SK-N-SH (cell line): ENCODE measurements around the gene STEAP3. TPM values are rescaled to one million over a fixed set of nuclear protein-coding genes. Genes with fewer than 3 reads are reported as not detected.

Experiments
- CTCF ChIA-PET: fragments of 300-600, 350-600 bp; formaldehyde crosslinking; extraction: SDS; loops from one replicate; lab custom pipeline; 2021; lab: Yijun Ruan, JAX
- POLR2A ChIA-PET: fragments of 350-600 bp; sonication (Branson Sonifier 250); formaldehyde crosslinking; extraction: SDS; loops from one replicate; lab custom pipeline; 2020; ENCODE audit warnings: antibody characterized with exemption, inconsistent platforms; lab: Yijun Ruan, JAX
- DNase-seq: peaks from one replicate; pipeline ENCODE4 v3.0.0; 2012
- H2AFZ ChIP-seq: fragments of 200-600 bp; sonication (generic); 2 replicates; pipeline ENCODE4 v1.8.1; 2016; ENCODE audit warnings: antibody characterized with exemption, mild to moderate bottlenecking, low read depth
- H3F3A ChIP-seq: fragments of 200-600 bp; sonication (generic); replicated peaks from 2 replicates; pipeline ENCODE3; 2016; ENCODE audit warnings: antibody characterized with exemption, mild to moderate bottlenecking; ENCODE audit not compliant: insufficient read depth
- H3K27ac ChIP-seq, 2 experiments: fragments of 200-500 bp in 1 of 2; fragments of 200-600 bp in 1 of 2; sonication (Bioruptor generic) in 1 of 2; sonication (generic), shearing (Covaris generic) in 1 of 2; 2 replicates each; pipeline versions ENCODE4 v1.5.1 to v1.6.1; 2014 to 2016; ENCODE audit warnings: low read depth in 2 of 2, inconsistent platforms in 1 of 2, low read length in 1 of 2, mild to moderate bottlenecking in 1 of 2, mixed read lengths in 1 of 2
- H3K27me3 ChIP-seq: fragments of 200-600 bp; sonication (generic), shearing (Covaris generic); 2 replicates; pipeline ENCODE4 v1.6.1; 2016; ENCODE audit warnings: mixed run types; ENCODE audit not compliant: insufficient read depth
- H3K36me3 ChIP-seq, 2 experiments: fragments of 200-500 bp in 1 of 2; fragments of 200-600 bp in 1 of 2; sonication (Bioruptor generic) in 1 of 2; sonication (generic) in 1 of 2; replicated peaks in 1 of 2; 2 replicates each; pipeline versions ENCODE3 to v1.5.1; 2014 to 2016; ENCODE audit warnings: low read length in 1 of 2, mild to moderate bottlenecking in 1 of 2; ENCODE audit not compliant: insufficient read depth in 2 of 2, control insufficient read depth in 1 of 2
- H3K4me1 ChIP-seq, 2 experiments: fragments of 200-500 bp in 1 of 2; fragments of 200-600 bp in 1 of 2; sonication (Bioruptor generic) in 1 of 2; sonication (generic), shearing (Covaris generic) in 1 of 2; 2 replicates each; pipeline versions ENCODE4 v1.5.1 to v1.6.1; 2014 to 2016; ENCODE audit warnings: low read depth in 1 of 2, low read length in 1 of 2, mixed run types in 1 of 2; ENCODE audit not compliant: insufficient read depth in 2 of 2, control insufficient read depth in 1 of 2
- H3K4me2 ChIP-seq: fragments of 200-600 bp; sonication (generic), shearing (Covaris generic); 2 replicates; pipeline ENCODE4 v1.6.1; 2017; ENCODE audit warnings: mixed run types
- H3K4me3 ChIP-seq, 2 experiments: fragments of 200-500 bp in 1 of 2; fragments of 200-600 bp in 1 of 2; sonication (Bioruptor generic) in 1 of 2; sonication (generic), shearing (Covaris generic) in 1 of 2; 2 replicates each; pipeline versions ENCODE4 v1.5.1 to v1.8.1; 2014 to 2016; ENCODE audit warnings: low read depth in 2 of 2, inconsistent platforms in 1 of 2, low read length in 1 of 2, mild to moderate bottlenecking in 1 of 2, mixed read lengths in 1 of 2, moderate library complexity in 1 of 2
- H3K79me2 ChIP-seq: fragments of 200-600 bp; sonication (generic); 2 replicates; pipeline ENCODE4 v1.8.1; 2017; ENCODE audit warnings: mild to moderate bottlenecking; ENCODE audit not compliant: insufficient read depth
- H3K9ac ChIP-seq: fragments of 200-600 bp; sonication (generic); 2 replicates; pipeline ENCODE4 v1.6.1; 2017; ENCODE audit warnings: mixed run types
- H3K9me2 ChIP-seq: fragments of 200-600 bp; sonication (generic); 2 replicates; pipeline ENCODE4 v1.6.1; 2017; ENCODE audit warnings: mixed run types
- H3K9me3 ChIP-seq: fragments of 200-600 bp; sonication (generic); 2 replicates; pipeline ENCODE4 v1.6.1; 2017; ENCODE audit warnings: mixed run types, mild to moderate bottlenecking, moderate library complexity
- H4K20me1 ChIP-seq: fragments of 200-600 bp; sonication (generic); 2 replicates; pipeline ENCODE4 v1.6.1; 2017; ENCODE audit warnings: mild to moderate bottlenecking, mixed run types; ENCODE audit not compliant: insufficient read depth
- ELF1 ChIP-seq: IDR thresholded peaks from 2 replicates; pipeline ENCODE4 v1.4.0; 2012
- EP300 ChIP-seq, 2 experiments: IDR thresholded peaks; 2 replicates each; pipeline versions ENCODE4 v1.4.0 to v1.6.1; 2012; ENCODE audit warnings: borderline replicate concordance in 1 of 2, low read depth in 1 of 2, low read length in 1 of 2
- JUND ChIP-seq: IDR thresholded peaks from 2 replicates; pipeline ENCODE4 v1.4.0; 2012
- MAX ChIP-seq: IDR thresholded peaks from 2 replicates; pipeline ENCODE4 v1.4.0; 2012; ENCODE audit warnings: low read depth
- MXI1 ChIP-seq: IDR thresholded peaks from 2 replicates; pipeline ENCODE4 v1.6.1; 2012; ENCODE audit warnings: mild to moderate bottlenecking, low read depth, low read length, improper control_type of control experiment
- NFIC ChIP-seq: IDR thresholded peaks from 2 replicates; pipeline ENCODE4 v1.4.0; 2012; ENCODE audit warnings: borderline replicate concordance
- NRF1 ChIP-seq: IDR thresholded peaks from 2 replicates; pipeline ENCODE4 v1.6.1; 2012; ENCODE audit warnings: low read depth, mild to moderate bottlenecking, low read length
- PBX3 ChIP-seq: IDR thresholded peaks from 2 replicates; pipeline ENCODE4; 2012
- POLR2AphosphoS5 ChIP-seq: IDR thresholded peaks from 2 replicates; pipeline ENCODE4 v1.6.1; 2012; ENCODE audit warnings: low read depth, low read length
- REST ChIP-seq: IDR thresholded peaks from 2 replicates; pipeline ENCODE4 v1.6.1; 2012; ENCODE audit warnings: mild to moderate bottlenecking, low read depth, low read length, moderate library complexity
- TCF12 ChIP-seq: IDR thresholded peaks from 2 replicates; pipeline ENCODE4 v1.4.0; 2012
- YY1 ChIP-seq: IDR thresholded peaks from 2 replicates; pipeline ENCODE4 v1.4.0; 2012; ENCODE audit warnings: low read depth, mild to moderate bottlenecking
- WGBS: methylation state at CpG from one replicate; pipeline ENCODE4 v1.1.6; 2017; ENCODE audit warnings: low lambda C conversion rate; 5-methylcytosine and 5-hydroxymethylcytosine counted together
- polyA plus RNA-seq, 3 experiments: library from polyadenylated mRNA; depleted of rRNA; stranded (reverse); fragments of >200 nt; gene quantifications; 2 replicates each; pipeline ENCODE4 v1.2.3, GENCODE V29; 2012
- TF ChIP-seq, protein P1 (sequence below): fragments of 150-350 bp; IDR thresholded peaks from 2 replicates; pipeline ENCODE4 v1.6.1; 2016; ENCODE audit warnings: mild to moderate bottlenecking, low read depth, low read length
- TF ChIP-seq, protein P2 (sequence below): fragments of 200-600 bp; sonication (generic); IDR thresholded peaks from 2 replicates; pipeline ENCODE4 v1.6.1; 2017; ENCODE audit warnings: antibody characterized with exemption, mild to moderate bottlenecking, moderate library complexity

The STEAP3 gene
- polyA plus RNA-seq, 1 of the 3 experiments (the other 2 are of a cell fraction), result 30.6 TPM

DNA sequence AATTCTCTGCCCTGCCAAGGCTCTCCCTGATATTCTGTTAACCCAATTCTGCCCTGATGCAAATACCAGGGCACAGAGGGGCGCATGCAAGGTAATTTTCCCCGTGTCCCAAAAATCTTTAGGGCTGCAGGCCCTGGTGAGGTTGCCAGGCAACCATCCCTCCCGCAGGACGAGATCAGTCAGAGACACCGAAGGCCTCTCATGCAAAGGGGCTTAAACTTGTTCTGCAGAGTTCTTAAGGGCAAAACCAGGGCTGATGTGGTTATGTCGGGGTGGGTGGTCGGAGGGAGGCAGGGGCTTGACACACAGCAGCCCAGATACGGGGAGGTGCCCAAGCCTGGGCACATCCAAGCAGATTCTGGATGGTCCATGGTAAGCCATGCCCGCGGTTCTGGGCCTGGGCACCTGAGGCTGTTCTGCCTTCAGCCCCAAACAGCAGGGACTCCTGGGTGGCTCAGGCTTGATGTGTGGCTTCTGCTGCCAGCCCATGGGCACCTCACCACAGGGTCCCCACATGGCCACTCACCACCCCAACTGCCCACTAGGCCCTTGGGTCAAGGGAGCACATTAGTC lies 27.2 kb downstream of the STEAP3 start (continued):
- TF ChIP-seq MXI1 (no peak), REST (no peak)

GRCh38 chr2:119251652-119252051 lies 28.0 kb downstream of the STEAP3 start:
- Histone ChIP-seq H3K79me2 (no peaks in the 10 kb centered on the region), H3K9me3 (no peaks in the 10 kb centered on the region), H3K36me3 (peaks cover 0 to 2% of the 10 kb centered on the region in 2 experiments), H3K4me3 (no peak overlapping the region), H3F3A (peaks cover 38% of the 10 kb centered on the region), H3K9me2 (no peaks in the 10 kb centered on the region), H3K27me3 (no peaks in the 10 kb centered on the region), H3K4me1 (peaks cover 10 to 37% of the 10 kb centered on the region in 2 experiments), H2AFZ (no peak overlapping the region)
- 98% methylated on average over 5 of the region's 5 CpGs for WGBS
- CTCF ChIA-PET, result interaction anchor here (0.6 to 1.4 kb wide), 2 partner anchors 14 to 17 kb away, joined by 3 to 6 read pairs; no protein-coding TSS in a partner anchor
- TF ChIP-seq NFIC, result no peak
- no peak for TF ChIP-seq TCF12
- no peak for TF ChIP-seq JUND
- no peak for TF ChIP-seq PBX3
- TF ChIP-seq, protein P1, sequence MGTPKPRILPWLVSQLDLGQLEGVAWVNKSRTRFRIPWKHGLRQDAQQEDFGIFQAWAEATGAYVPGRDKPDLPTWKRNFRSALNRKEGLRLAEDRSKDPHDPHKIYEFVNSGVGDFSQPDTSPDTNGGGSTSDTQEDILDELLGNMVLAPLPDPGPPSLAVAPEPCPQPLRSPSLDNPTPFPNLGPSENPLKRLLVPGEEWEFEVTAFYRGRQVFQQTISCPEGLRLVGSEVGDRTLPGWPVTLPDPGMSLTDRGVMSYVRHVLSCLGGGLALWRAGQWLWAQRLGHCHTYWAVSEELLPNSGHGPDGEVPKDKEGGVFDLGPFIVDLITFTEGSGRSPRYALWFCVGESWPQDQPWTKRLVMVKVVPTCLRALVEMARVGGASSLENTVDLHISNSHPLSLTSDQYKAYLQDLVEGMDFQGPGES, result no peak
- TF ChIP-seq MAX, result no peak
- no peak for TF ChIP-seq POLR2AphosphoS5
- TF ChIP-seq, protein P2, sequence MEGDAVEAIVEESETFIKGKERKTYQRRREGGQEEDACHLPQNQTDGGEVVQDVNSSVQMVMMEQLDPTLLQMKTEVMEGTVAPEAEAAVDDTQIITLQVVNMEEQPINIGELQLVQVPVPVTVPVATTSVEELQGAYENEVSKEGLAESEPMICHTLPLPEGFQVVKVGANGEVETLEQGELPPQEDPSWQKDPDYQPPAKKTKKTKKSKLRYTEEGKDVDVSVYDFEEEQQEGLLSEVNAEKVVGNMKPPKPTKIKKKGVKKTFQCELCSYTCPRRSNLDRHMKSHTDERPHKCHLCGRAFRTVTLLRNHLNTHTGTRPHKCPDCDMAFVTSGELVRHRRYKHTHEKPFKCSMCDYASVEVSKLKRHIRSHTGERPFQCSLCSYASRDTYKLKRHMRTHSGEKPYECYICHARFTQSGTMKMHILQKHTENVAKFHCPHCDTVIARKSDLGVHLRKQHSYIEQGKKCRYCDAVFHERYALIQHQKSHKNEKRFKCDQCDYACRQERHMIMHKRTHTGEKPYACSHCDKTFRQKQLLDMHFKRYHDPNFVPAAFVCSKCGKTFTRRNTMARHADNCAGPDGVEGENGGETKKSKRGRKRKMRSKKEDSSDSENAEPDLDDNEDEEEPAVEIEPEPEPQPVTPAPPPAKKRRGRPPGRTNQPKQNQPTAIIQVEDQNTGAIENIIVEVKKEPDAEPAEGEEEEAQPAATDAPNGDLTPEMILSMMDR, result no peak
- TF ChIP-seq MXI1, result no peak
- TF ChIP-seq EP300 (IDR thresholded peaks at IDR 0.05; ENCODE audit: borderline replicate concordance in 1 of 2, low read depth in 1 of 2, low read length in 1 of 2), result no peak
- no peak for TF ChIP-seq YY1
- TF ChIP-seq NRF1, result no peak
- TF ChIP-seq ELF1, result no peak
- TF ChIP-seq, all 33 proteins: peak for 0
- POLR2A ChIA-PET, result no interaction called here
- H3K9ac ChIP-seq, result no peak overlapping the region
- H3K4me2 ChIP-seq, result peak overlapping the region; percentile 54; the same call in 1 of the 2 replicates
- H4K20me1 ChIP-seq, result no peaks in the 10 kb centered on the region
- DNase-seq, result no peak
- peak overlapping the region in 1 of 2 experiments; percentile 84; a peak in 1 of 4 replicates for H3K27ac ChIP-seq
